ENCODE results near the gene ENGASE.

DNA sequence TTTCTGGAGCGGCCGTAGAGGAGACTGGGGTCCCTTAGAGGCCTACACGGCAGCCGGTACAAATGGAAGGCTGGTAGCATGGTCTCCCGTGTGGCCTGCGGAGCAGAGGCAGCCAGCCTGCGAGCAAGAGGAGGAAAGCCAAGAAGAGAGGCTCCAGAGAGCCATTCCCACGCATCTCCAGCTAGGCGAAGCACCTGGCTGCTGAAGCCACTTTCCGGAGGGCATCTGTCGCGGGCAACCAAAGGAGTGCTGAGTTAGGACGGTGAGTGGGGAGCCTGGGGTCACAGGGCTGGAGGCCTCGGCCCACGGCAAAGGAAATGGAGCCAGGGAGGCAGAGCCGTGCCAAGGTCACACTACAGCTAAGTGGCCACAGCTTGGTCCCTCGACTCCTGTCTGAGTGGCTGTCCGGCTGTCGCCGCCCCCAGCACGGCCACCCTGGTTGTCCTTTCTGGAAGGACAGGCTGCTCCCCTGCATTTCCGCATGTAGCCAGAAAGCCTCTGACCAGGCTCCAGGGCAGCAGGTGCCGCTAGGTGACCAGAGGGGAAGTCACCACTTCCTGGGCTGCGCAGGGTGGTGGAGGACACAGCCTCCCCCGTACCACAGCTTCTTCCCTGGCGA is 33.7 kb downstream of the ENGASE start:
- TF ChIP-seq, protein P1, sequence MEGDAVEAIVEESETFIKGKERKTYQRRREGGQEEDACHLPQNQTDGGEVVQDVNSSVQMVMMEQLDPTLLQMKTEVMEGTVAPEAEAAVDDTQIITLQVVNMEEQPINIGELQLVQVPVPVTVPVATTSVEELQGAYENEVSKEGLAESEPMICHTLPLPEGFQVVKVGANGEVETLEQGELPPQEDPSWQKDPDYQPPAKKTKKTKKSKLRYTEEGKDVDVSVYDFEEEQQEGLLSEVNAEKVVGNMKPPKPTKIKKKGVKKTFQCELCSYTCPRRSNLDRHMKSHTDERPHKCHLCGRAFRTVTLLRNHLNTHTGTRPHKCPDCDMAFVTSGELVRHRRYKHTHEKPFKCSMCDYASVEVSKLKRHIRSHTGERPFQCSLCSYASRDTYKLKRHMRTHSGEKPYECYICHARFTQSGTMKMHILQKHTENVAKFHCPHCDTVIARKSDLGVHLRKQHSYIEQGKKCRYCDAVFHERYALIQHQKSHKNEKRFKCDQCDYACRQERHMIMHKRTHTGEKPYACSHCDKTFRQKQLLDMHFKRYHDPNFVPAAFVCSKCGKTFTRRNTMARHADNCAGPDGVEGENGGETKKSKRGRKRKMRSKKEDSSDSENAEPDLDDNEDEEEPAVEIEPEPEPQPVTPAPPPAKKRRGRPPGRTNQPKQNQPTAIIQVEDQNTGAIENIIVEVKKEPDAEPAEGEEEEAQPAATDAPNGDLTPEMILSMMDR (IDR thresholded peaks at IDR 0.05), result no peak
- TF ChIP-seq POLR2A (IDR thresholded peaks at IDR 0.05), result no peak
